ENCODE results near the gene NTRK1. TPM values are rescaled to one million over a fixed set of nuclear protein-coding genes. Genes with fewer than 3 reads are reported as not detected.

Gene NTRK1
- total RNA-seq, 2 experiments from 2014 or later: 3.4 to 4.0 TPM

GRCh38 chr1:156828400-156829124 lies 32.1 kb upstream of the NTRK1 start:
- Mint-ChIP-seq H3K4me1 (peaks cover under 1% of the 10 kb centered on the region), H3K9me3 (no peaks in the 10 kb centered on the region), H3K36me3 (no peaks in the 10 kb centered on the region), H3K27me3 (peaks cover 16% of the 10 kb centered on the region), H3K4me3 (no peak overlapping the region), H3K27ac (no peak overlapping the region)
- no peak for DNase-seq

- Mint-ChIP-seq H3K27ac (no peak overlapping the region), H3K9me3 (no peaks in the 10 kb centered on the region), H3K4me3 (no peak overlapping the region), H3K27me3 (peaks cover 21% of the 10 kb centered on the region), H3K36me3 (no peaks in the 10 kb centered on the region), H3K4me1 (peaks cover 29% of the 10 kb centered on the region)
- DNase-seq: no peak
Observed at GRCh38 chr1:156832434-156832833, 28.2 kb upstream of the NTRK1 start.

GRCh38 chr1:156833603-156834002 lies 27.1 kb upstream of the NTRK1 start:
- peaks cover 29% of the 10 kb centered on the region for H3K4me1 Mint-ChIP-seq
- H3K36me3 Mint-ChIP-seq: no peaks in the 10 kb centered on the region
- peaks cover 23% of the 10 kb centered on the region for H3K27me3 Mint-ChIP-seq
- no peaks in the 10 kb centered on the region for H3K9me3 Mint-ChIP-seq
- no peak overlapping the region for H3K4me3 Mint-ChIP-seq
- DNase-seq: no peak
- H3K27ac Mint-ChIP-seq: peak overlapping the region; percentile 12

- Mint-ChIP-seq H3K36me3 (no peaks in the 10 kb centered on the region), H3K9me3 (no peaks in the 10 kb centered on the region), H3K4me3 (no peak overlapping the region), H3K27ac (no peak overlapping the region), H3K27me3 (peaks cover 28% of the 10 kb centered on the region), H3K4me1 (peaks cover 29% of the 10 kb centered on the region)
- DNase-seq: no peak
Observed at GRCh38 chr1:156834322-156834721, 26.3 kb upstream of the NTRK1 start.

- peak; percentile 64 for DNase-seq
- no peak overlapping the region for H3K4me3 Mint-ChIP-seq
- no peaks in the 10 kb centered on the region for H3K36me3 Mint-ChIP-seq
Observed at GRCh38 chr1:156836041-156836654, 24.5 kb upstream of the NTRK1 start.

GRCh38 chr1:156836892-156837291 lies 23.8 kb upstream of the NTRK1 start:
- Mint-ChIP-seq H3K36me3 (no peaks in the 10 kb centered on the region), H3K27ac (no peak overlapping the region), H3K27me3 (peaks cover 39% of the 10 kb centered on the region), H3K4me3 (no peak overlapping the region), H3K4me1 (peaks cover 29% of the 10 kb centered on the region), H3K9me3 (no peaks in the 10 kb centered on the region)
- DNase-seq: no peak

More at GRCh38 chr1:156836041-156836654, 24.5 kb upstream of the NTRK1 start:
- Mint-ChIP-seq H3K27me3 (peaks cover 41% of the 10 kb centered on the region), H3K4me1 (peaks cover 29% of the 10 kb centered on the region), H3K27ac (peak overlapping the region; percentile 4), H3K9me3 (no peaks in the 10 kb centered on the region)

GRCh38 chr1:156838972-156839371 lies 21.7 kb upstream of the NTRK1 start:
- Mint-ChIP-seq H3K36me3 (no peaks in the 10 kb centered on the region), H3K27ac (no peak overlapping the region), H3K4me1 (peaks cover 25% of the 10 kb centered on the region), H3K27me3 (peaks cover 54% of the 10 kb centered on the region), H3K4me3 (no peak overlapping the region), H3K9me3 (no peaks in the 10 kb centered on the region)
- peak; percentile 43 for DNase-seq

- DNase-seq: no peak
Observed at GRCh38 chr1:156839426-156840109, 21.1 kb upstream of the NTRK1 start.

GRCh38 chr1:156840186-156840897 lies 20.3 kb upstream of the NTRK1 start:
- H3K4me1 Mint-ChIP-seq: peaks cover 22% of the 10 kb centered on the region

More at GRCh38 chr1:156839426-156840109, 21.1 kb upstream of the NTRK1 start:
- Mint-ChIP-seq H3K9me3 (no peaks in the 10 kb centered on the region), H3K27me3 (peaks cover 58% of the 10 kb centered on the region), H3K27ac (no peak overlapping the region), H3K4me1 (peaks cover 22% of the 10 kb centered on the region), H3K4me3 (no peak overlapping the region), H3K36me3 (no peaks in the 10 kb centered on the region)

GRCh38 chr1:156840898-156841279 lies 19.8 kb upstream of the NTRK1 start:
- H3K4me3 Mint-ChIP-seq: no peak overlapping the region
- H3K4me1 Mint-ChIP-seq: peaks cover 20% of the 10 kb centered on the region
- no peak overlapping the region for H3K27ac Mint-ChIP-seq
- H3K27me3 Mint-ChIP-seq: peaks cover 68% of the 10 kb centered on the region
- H3K36me3 Mint-ChIP-seq: no peaks in the 10 kb centered on the region
- H3K9me3 Mint-ChIP-seq: no peaks in the 10 kb centered on the region
- no peak for DNase-seq

More at GRCh38 chr1:156840186-156840897, 20.3 kb upstream of the NTRK1 start:
- H3K36me3 Mint-ChIP-seq: no peaks in the 10 kb centered on the region
- no peaks in the 10 kb centered on the region for H3K9me3 Mint-ChIP-seq
- DNase-seq: no peak
- H3K4me3 Mint-ChIP-seq: no peak overlapping the region
- peaks cover 62% of the 10 kb centered on the region for H3K27me3 Mint-ChIP-seq
- no peak overlapping the region for H3K27ac Mint-ChIP-seq

- peaks cover 73% of the 10 kb centered on the region for H3K27me3 Mint-ChIP-seq
- H3K9me3 Mint-ChIP-seq: no peaks in the 10 kb centered on the region
- no peak overlapping the region for H3K4me3 Mint-ChIP-seq
- peaks cover 15% of the 10 kb centered on the region for H3K4me1 Mint-ChIP-seq
- H3K27ac Mint-ChIP-seq: no peak overlapping the region
- no peak for DNase-seq
- no peaks in the 10 kb centered on the region for H3K36me3 Mint-ChIP-seq
Observed at GRCh38 chr1:156841295-156841855, 19.3 kb upstream of the NTRK1 start.

GRCh38 chr1:156842618-156843300 lies 17.9 kb upstream of the NTRK1 start:
- Mint-ChIP-seq H3K27me3 (peaks cover 86% of the 10 kb centered on the region), H3K4me3 (no peak overlapping the region), H3K27ac (no peak overlapping the region), H3K4me1 (peaks cover 8% of the 10 kb centered on the region), H3K9me3 (no peaks in the 10 kb centered on the region), H3K36me3 (no peaks in the 10 kb centered on the region)
- DNase-seq: no peak

- DNase-seq: no peak
- H3K9me3 Mint-ChIP-seq: no peaks in the 10 kb centered on the region
- H3K4me1 Mint-ChIP-seq: peaks cover 18% of the 10 kb centered on the region
- peaks cover 88% of the 10 kb centered on the region for H3K27me3 Mint-ChIP-seq
- no peak overlapping the region for H3K27ac Mint-ChIP-seq
- H3K36me3 Mint-ChIP-seq: no peaks in the 10 kb centered on the region
- peak overlapping the region; percentile 16 for H3K4me3 Mint-ChIP-seq
Observed at GRCh38 chr1:156844102-156844501, 16.6 kb upstream of the NTRK1 start.

GRCh38 chr1:156844638-156845037 lies 16.0 kb upstream of the NTRK1 start:
- H3K36me3 Mint-ChIP-seq: no peaks in the 10 kb centered on the region
- H3K4me3 Mint-ChIP-seq: peak overlapping the region; percentile 57
- H3K4me1 Mint-ChIP-seq: peaks cover 19% of the 10 kb centered on the region
- DNase-seq: no peak
- peaks cover 88% of the 10 kb centered on the region for H3K27me3 Mint-ChIP-seq
- H3K27ac Mint-ChIP-seq: no peak overlapping the region
- H3K9me3 Mint-ChIP-seq: no peaks in the 10 kb centered on the region
